ENCODE data around the gene ZFPM1.

ZFPM1 gene

GRCh38 chr16:88453217-88453531 lies at the start of gene ZFPM1:
Gene ZFPM1, plus strand, starts transcription at chr16:88453280. Its CDS starts 359 bp downstream, at chr16:88453639.
- DNase-seq (ENCODE audit: low read depth) = no peak
- no peak for TF ChIP-seq CTCF (conservative IDR thresholded peaks at IDR 0.05; ENCODE audit: control insufficient read depth, insufficient read depth, low read depth, low read length)
- peak within 1 kb of the TSS; percentile 62 for H3K4me3 ChIP-seq (ENCODE audit: control insufficient read depth, low read depth, low read length)

GRCh38 chr16:88403794-88404581 lies 49.1 kb upstream of the ZFPM1 start:
- no peak for DNase-seq (ENCODE audit: low read depth)
- H3K4me3 ChIP-seq (ENCODE audit: control insufficient read depth, low read depth, low read length) = no peak overlapping the region
- TF ChIP-seq CTCF (conservative IDR thresholded peaks at IDR 0.05; ENCODE audit: control insufficient read depth, insufficient read depth, low read depth, low read length) = no peak

GRCh38 chr16:88404769-88405168 lies 48.3 kb upstream of the ZFPM1 start:
- DNase-seq (ENCODE audit: low read depth) = no peak
- H3K4me3 ChIP-seq (ENCODE audit: control insufficient read depth, low read depth, low read length) = no peak overlapping the region
- no peak for TF ChIP-seq CTCF (conservative IDR thresholded peaks at IDR 0.05; ENCODE audit: control insufficient read depth, insufficient read depth, low read depth, low read length)

- H3K4me3 ChIP-seq (ENCODE audit: control insufficient read depth, low read depth, low read length) = peak overlapping the region; percentile 1
- no peak for TF ChIP-seq CTCF (conservative IDR thresholded peaks at IDR 0.05; ENCODE audit: control insufficient read depth, insufficient read depth, low read depth, low read length)
- peak; percentile 77 for DNase-seq (ENCODE audit: low read depth)
These were observed 47.6 kb upstream of the ZFPM1 start for GRCh38 chr16:88405216-88406060.

GRCh38 chr16:88406096-88407041 lies 46.7 kb upstream of the ZFPM1 start:
- no peak overlapping the region for H3K4me3 ChIP-seq (ENCODE audit: control insufficient read depth, low read depth, low read length)
- DNase-seq (ENCODE audit: low read depth) = no peak
- TF ChIP-seq CTCF (conservative IDR thresholded peaks at IDR 0.05; ENCODE audit: control insufficient read depth, insufficient read depth, low read depth, low read length) = peak; percentile 31

GRCh38 chr16:88407042-88407420 lies 46.0 kb upstream of the ZFPM1 start:
- H3K4me3 ChIP-seq (ENCODE audit: control insufficient read depth, low read depth, low read length) = no peak overlapping the region
- no peak for TF ChIP-seq CTCF (conservative IDR thresholded peaks at IDR 0.05; ENCODE audit: control insufficient read depth, insufficient read depth, low read depth, low read length)
- DNase-seq (ENCODE audit: low read depth) = no peak

Data from fibroblast of mammary gland (primary cell).